HEK293 (cell line): Measurements from ENCODE around the gene GLRX5.
A peak's percentile ranks its signal among the peaks of the same experiment; 100 is the strongest.

ENCODE experiments used
- FEZF1 ChIP-seq: fragments of 450-650 bp; formaldehyde crosslinking; IDR thresholded peaks from 2 replicates; pipeline ENCODE4 v1.5.1; 2016; ENCODE audit warnings: missing biosample characterization, missing genetic modification characterization
- GLIS1 ChIP-seq: fragments of 450-650 bp; formaldehyde crosslinking; IDR thresholded peaks from 2 replicates; pipeline ENCODE4 v1.5.1; 2016; ENCODE audit warnings: missing biosample characterization, missing genetic modification characterization
- KLF8 ChIP-seq: fragments of 450-650 bp; formaldehyde crosslinking; IDR thresholded peaks from 2 replicates; pipeline ENCODE4 v1.5.1; 2016; ENCODE audit warnings: missing biosample characterization, missing genetic modification characterization
- SP7 ChIP-seq: fragments of 450-650 bp; formaldehyde crosslinking; IDR thresholded peaks from 2 replicates; pipeline ENCODE4 v1.5.1; 2016; ENCODE audit warnings: missing biosample characterization, missing genetic modification characterization
- TCF7L2 ChIP-seq: IDR thresholded peaks from 2 replicates; pipeline ENCODE4 v1.6.1; 2011; ENCODE audit warnings: low read depth, mild to moderate bottlenecking, inconsistent platforms, low read length, moderate library complexity, borderline replicate concordance
- ZBTB10 ChIP-seq: fragments of 450-650 bp; formaldehyde crosslinking; IDR thresholded peaks from 2 replicates; pipeline ENCODE4 v1.5.1; 2016; ENCODE audit warnings: missing biosample characterization, missing genetic modification characterization
- ZBTB26 ChIP-seq: fragments of 450-650 bp; formaldehyde crosslinking; optimal IDR thresholded peaks from 2 replicates; pipeline ENCODE3; 2016; ENCODE audit warnings: missing biosample characterization, mild to moderate bottlenecking, missing genetic modification characterization
- ZNF214 ChIP-seq: fragments of 450-650 bp; formaldehyde crosslinking; IDR thresholded peaks from 2 replicates; pipeline ENCODE4 v1.5.1; 2017; ENCODE audit warnings: missing biosample characterization, mild to moderate bottlenecking, missing genetic modification characterization, borderline replicate concordance
- ZNF311 ChIP-seq: fragments of 450-650 bp; formaldehyde crosslinking; IDR thresholded peaks from 2 replicates; pipeline ENCODE4 v1.5.1; 2017; ENCODE audit warnings: missing biosample characterization, missing genetic modification characterization, borderline replicate concordance
- TF ChIP-seq, protein P1 (sequence below): fragments of 450-650 bp; formaldehyde crosslinking; IDR thresholded peaks from 2 replicates; pipeline ENCODE4 v1.5.1; 2016; ENCODE audit warnings: missing biosample characterization, missing genetic modification characterization
- TF ChIP-seq, protein P2 (sequence below): sonication (generic); formaldehyde crosslinking; IDR thresholded peaks from 2 replicates; pipeline ENCODE4 v1.8.1; 2022; ENCODE audit warnings: mild to moderate bottlenecking, moderate library complexity, missing genetic modification reagents
- TF ChIP-seq, protein P3 (sequence below): fragments of 450-650 bp; formaldehyde crosslinking; conservative IDR thresholded peaks from 2 replicates; pipeline ENCODE4 v1.5.1; 2016; ENCODE audit warnings: low read depth, missing biosample characterization, missing genetic modification characterization

GLRX5 gene

GRCh38 chr14:95515596-95516552, 19.0 kb upstream of the GLRX5 start (continued):
- TF ChIP-seq, protein P1, sequence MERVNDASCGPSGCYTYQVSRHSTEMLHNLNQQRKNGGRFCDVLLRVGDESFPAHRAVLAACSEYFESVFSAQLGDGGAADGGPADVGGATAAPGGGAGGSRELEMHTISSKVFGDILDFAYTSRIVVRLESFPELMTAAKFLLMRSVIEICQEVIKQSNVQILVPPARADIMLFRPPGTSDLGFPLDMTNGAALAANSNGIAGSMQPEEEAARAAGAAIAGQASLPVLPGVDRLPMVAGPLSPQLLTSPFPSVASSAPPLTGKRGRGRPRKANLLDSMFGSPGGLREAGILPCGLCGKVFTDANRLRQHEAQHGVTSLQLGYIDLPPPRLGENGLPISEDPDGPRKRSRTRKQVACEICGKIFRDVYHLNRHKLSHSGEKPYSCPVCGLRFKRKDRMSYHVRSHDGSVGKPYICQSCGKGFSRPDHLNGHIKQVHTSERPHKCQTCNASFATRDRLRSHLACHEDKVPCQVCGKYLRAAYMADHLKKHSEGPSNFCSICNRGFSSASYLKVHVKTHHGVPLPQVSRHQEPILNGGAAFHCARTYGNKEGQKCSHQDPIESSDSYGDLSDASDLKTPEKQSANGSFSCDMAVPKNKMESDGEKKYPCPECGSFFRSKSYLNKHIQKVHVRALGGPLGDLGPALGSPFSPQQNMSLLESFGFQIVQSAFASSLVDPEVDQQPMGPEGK = peak; percentile 68; the same call in 1 of the 2 replicates
- peak; percentile 73 for TF ChIP-seq ZBTB26
- TF ChIP-seq SP7 = peak; percentile 43; the same call in 1 of the 2 replicates
- TF ChIP-seq, protein P2, sequence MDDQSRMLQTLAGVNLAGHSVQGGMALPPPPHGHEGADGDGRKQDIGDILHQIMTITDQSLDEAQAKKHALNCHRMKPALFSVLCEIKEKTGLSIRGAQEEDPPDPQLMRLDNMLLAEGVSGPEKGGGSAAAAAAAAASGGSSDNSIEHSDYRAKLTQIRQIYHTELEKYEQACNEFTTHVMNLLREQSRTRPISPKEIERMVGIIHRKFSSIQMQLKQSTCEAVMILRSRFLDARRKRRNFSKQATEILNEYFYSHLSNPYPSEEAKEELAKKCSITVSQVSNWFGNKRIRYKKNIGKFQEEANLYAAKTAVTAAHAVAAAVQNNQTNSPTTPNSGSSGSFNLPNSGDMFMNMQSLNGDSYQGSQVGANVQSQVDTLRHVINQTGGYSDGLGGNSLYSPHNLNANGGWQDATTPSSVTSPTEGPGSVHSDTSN (CRISPR knock-in tag) = 0 out of 2 replicates have a peak, but pooled peaks have one; percentile 30
- TF ChIP-seq ZNF214 (tag by site-specific recombination) = no peak
- TF ChIP-seq, protein P3, sequence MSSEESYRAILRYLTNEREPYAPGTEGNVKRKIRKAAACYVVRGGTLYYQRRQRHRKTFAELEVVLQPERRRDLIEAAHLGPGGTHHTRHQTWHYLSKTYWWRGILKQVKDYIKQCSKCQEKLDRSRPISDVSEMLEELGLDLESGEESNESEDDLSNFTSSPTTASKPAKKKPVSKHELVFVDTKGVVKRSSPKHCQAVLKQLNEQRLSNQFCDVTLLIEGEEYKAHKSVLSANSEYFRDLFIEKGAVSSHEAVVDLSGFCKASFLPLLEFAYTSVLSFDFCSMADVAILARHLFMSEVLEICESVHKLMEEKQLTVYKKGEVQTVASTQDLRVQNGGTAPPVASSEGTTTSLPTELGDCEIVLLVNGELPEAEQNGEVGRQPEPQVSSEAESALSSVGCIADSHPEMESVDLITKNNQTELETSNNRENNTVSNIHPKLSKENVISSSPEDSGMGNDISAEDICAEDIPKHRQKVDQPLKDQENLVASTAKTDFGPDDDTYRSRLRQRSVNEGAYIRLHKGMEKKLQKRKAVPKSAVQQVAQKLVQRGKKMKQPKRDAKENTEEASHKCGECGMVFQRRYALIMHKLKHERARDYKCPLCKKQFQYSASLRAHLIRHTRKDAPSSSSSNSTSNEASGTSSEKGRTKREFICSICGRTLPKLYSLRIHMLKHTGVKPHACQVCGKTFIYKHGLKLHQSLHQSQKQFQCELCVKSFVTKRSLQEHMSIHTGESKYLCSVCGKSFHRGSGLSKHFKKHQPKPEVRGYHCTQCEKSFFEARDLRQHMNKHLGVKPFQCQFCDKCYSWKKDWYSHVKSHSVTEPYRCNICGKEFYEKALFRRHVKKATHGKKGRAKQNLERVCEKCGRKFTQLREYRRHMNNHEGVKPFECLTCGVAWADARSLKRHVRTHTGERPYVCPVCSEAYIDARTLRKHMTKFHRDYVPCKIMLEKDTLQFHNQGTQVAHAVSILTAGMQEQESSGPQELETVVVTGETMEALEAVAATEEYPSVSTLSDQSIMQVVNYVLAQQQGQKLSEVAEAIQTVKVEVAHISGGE (tag by site-specific recombination) = no peak
- TF ChIP-seq FEZF1 (tag by site-specific recombination) = peak; percentile 73
- TF ChIP-seq GLIS1 (tag by site-specific recombination) = peak; percentile 88
- 0 out of 2 replicates have a peak, but pooled peaks have one; percentile 21 for TF ChIP-seq ZBTB10 (tag by site-specific recombination)
- TF ChIP-seq ZNF311 (tag by site-specific recombination) = no peak
- 0 out of 2 replicates have a peak, but pooled peaks have one; percentile 15 for TF ChIP-seq KLF8 (tag by site-specific recombination)
- no peak for TF ChIP-seq TCF7L2
